Measurements from ENCODE around the gene MAGI3.

Gene MAGI3

DNA sequence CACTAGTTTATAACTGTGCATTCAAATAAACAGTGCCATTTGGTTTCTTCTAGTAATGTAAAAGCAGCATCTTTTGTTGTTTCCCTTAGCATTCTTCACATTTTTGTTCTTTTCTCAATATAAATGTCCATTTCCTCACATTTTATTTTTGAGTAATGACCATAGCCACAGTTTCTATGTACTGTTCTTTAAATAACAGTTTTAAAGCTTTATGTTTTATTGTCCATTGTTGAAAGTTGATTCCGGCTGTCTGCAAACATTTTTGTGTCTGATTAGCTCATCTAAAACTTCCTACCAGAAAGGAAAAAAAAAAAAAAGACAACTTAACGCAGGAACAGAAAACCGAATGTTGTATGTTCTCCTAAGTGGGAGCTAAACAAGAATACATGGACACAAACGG lies 139.7 kb downstream of the MAGI3 start:
- DNase-seq: no peak
- Histone ChIP-seq H3K4me1 (ENCODE audit: control insufficient read depth, low read depth, low read length) (peaks cover 2% of the 10 kb centered on the region), H3K27ac (ENCODE audit: low read depth, low read length) (no peak overlapping the region), H4K8ac (ENCODE audit: low read depth, low read length) (no peak overlapping the region), H3K9ac (ENCODE audit: low read length) (no peak overlapping the region), H3K36me3 (ENCODE audit: control insufficient read depth, insufficient read depth, low read length) (no peaks in the 10 kb centered on the region), H4K5ac (ENCODE audit: low read length) (no peak overlapping the region), H3K79me2 (ENCODE audit: control insufficient read depth, insufficient read depth, low read length) (no peaks in the 10 kb centered on the region), H2BK15ac (replicated peaks; ENCODE audit: low read depth) (no peak overlapping the region), H3K18ac (ENCODE audit: low read length) (no peak overlapping the region), H2BK120ac (ENCODE audit: low read depth, low read length) (no peak overlapping the region), H2AK5ac (ENCODE audit: low read length) (no peak overlapping the region), H3K4me3 (ENCODE audit: low read length) (no peak overlapping the region), H3K4me2 (ENCODE audit: low read length) (no peak overlapping the region), H2BK5ac (ENCODE audit: low read length) (no peak overlapping the region), H3K23ac (ENCODE audit: low read length) (no peak overlapping the region), H3K79me1 (ENCODE audit: low read length) (no peaks in the 10 kb centered on the region), H3K27me3 (ENCODE audit: insufficient read depth, low read length, poor library complexity) (no peaks in the 10 kb centered on the region), H3K56ac (ENCODE audit: low read length) (no peak overlapping the region), H3K4ac (ENCODE audit: low read depth, low read length) (no peak overlapping the region)
- WGBS (ENCODE audit: extremely low coverage, insufficient coverage, low lambda C conversion rate): no CpG with 5 or more reads among the region's 4 CpGs

DNA sequence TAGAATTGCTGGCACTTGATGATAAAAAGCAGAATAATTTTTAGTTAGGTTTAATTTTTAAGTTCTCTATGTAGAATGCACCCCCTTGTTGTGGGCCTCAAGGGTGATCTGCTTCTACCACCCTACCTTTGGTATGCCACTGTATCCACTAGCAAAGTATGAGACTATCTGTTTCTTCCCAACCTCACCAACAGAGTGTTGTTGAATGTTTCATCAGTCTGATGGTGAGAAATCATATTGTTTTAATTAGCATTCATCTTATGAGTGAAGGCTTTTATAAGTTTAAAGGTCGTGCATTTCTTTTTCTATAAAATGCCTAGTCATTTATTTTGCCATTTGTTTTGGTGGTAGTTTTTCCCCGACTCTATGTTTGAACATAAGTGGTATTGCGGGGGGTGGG lies 141.0 kb downstream of the MAGI3 start:
- Histone ChIP-seq H3K4ac (ENCODE audit: low read depth, low read length) (no peak overlapping the region), H3K56ac (ENCODE audit: low read length) (no peak overlapping the region), H2BK5ac (ENCODE audit: low read length) (no peak overlapping the region), H3K9ac (ENCODE audit: low read length) (no peak overlapping the region), H4K8ac (ENCODE audit: low read depth, low read length) (no peak overlapping the region), H3K4me2 (ENCODE audit: low read length) (no peak overlapping the region), H3K79me2 (ENCODE audit: control insufficient read depth, insufficient read depth, low read length) (no peaks in the 10 kb centered on the region), H3K18ac (ENCODE audit: low read length) (no peak overlapping the region), H3K27me3 (ENCODE audit: insufficient read depth, low read length, poor library complexity) (no peaks in the 10 kb centered on the region), H4K5ac (ENCODE audit: low read length) (no peak overlapping the region), H2BK120ac (ENCODE audit: low read depth, low read length) (no peak overlapping the region), H2BK15ac (replicated peaks; ENCODE audit: low read depth) (no peak overlapping the region), H3K4me1 (ENCODE audit: control insufficient read depth, low read depth, low read length) (peaks cover 2% of the 10 kb centered on the region), H2AK5ac (ENCODE audit: low read length) (no peak overlapping the region), H3K4me3 (ENCODE audit: low read length) (no peak overlapping the region), H3K36me3 (ENCODE audit: control insufficient read depth, insufficient read depth, low read length) (no peaks in the 10 kb centered on the region), H3K79me1 (ENCODE audit: low read length) (no peaks in the 10 kb centered on the region), H3K23ac (ENCODE audit: low read length) (no peak overlapping the region), H3K27ac (ENCODE audit: low read depth, low read length) (no peak overlapping the region)
- no CpG with 5 or more reads among the region's 3 CpGs for WGBS (ENCODE audit: extremely low coverage, insufficient coverage, low lambda C conversion rate)
- no peak for DNase-seq

GRCh38 chr1:113533061-113533460 lies 142.7 kb downstream of the MAGI3 start:
- no peak overlapping the region for H3K56ac ChIP-seq (ENCODE audit: low read length)
- H2AK5ac ChIP-seq (ENCODE audit: low read length): no peak overlapping the region
- H3K79me1 ChIP-seq (ENCODE audit: low read length): peaks cover 3% of the 10 kb centered on the region
- no peak overlapping the region for H2BK120ac ChIP-seq (ENCODE audit: low read depth, low read length)
- no peak overlapping the region for H3K18ac ChIP-seq (ENCODE audit: low read length)
- no peak overlapping the region for H2BK5ac ChIP-seq (ENCODE audit: low read length)
- H4K5ac ChIP-seq (ENCODE audit: low read length): no peak overlapping the region
- H3K4me2 ChIP-seq (ENCODE audit: low read length): no peak overlapping the region
- H3K23ac ChIP-seq (ENCODE audit: low read length): no peak overlapping the region
- WGBS (ENCODE audit: extremely low coverage, insufficient coverage, low lambda C conversion rate): no CpG with 5 or more reads among the region's 3 CpGs
- no peak overlapping the region for H3K9ac ChIP-seq (ENCODE audit: low read length)
- H3K27ac ChIP-seq (ENCODE audit: low read depth, low read length): no peak overlapping the region
- no peaks in the 10 kb centered on the region for H3K79me2 ChIP-seq (ENCODE audit: control insufficient read depth, insufficient read depth, low read length)
- no peaks in the 10 kb centered on the region for H3K36me3 ChIP-seq (ENCODE audit: control insufficient read depth, insufficient read depth, low read length)
- H4K8ac ChIP-seq (ENCODE audit: low read depth, low read length): no peak overlapping the region
- no peak overlapping the region for H3K4ac ChIP-seq (ENCODE audit: low read depth, low read length)
- no peaks in the 10 kb centered on the region for H3K27me3 ChIP-seq (ENCODE audit: insufficient read depth, low read length, poor library complexity)
- no peak for DNase-seq
- H3K4me1 ChIP-seq (ENCODE audit: control insufficient read depth, low read depth, low read length): peaks cover 2% of the 10 kb centered on the region
- no peak overlapping the region for H3K4me3 ChIP-seq (ENCODE audit: low read length)
- H2BK15ac ChIP-seq (replicated peaks; ENCODE audit: low read depth): no peak overlapping the region

DNA sequence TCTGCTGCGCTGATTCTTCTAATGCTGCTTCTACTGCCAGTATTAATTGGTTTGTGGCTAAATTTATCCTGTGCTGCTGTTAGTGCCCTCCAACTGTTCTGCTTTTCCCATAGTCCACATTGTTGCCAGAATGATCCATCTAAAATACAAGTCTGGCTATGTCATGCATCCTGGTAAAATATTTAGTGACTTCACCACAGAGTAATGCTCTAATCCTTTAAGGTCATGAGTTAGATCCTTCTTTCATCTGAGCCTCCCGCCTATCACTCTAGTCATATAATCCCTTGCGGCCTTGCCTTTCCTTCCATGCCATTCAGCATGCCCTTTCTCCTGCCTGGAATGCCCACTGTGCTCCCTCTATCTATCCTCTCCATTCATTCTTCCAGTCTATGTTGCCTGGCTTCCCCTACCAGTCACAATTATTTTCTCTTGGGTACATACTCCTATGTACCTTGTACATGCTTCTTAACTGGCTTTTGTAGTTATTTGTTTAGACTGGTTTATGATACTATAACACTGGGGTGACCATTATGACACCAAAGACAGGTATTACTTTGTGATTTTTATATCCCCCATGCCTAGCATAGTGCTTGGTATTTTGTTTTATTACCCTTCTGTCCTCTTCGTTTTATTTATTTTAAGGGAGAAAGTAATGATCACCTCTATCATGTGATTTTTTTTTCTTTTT lies 144.0 kb downstream of the MAGI3 start:
- Histone ChIP-seq H3K4ac (ENCODE audit: low read depth, low read length) (no peak overlapping the region), H2AK5ac (ENCODE audit: low read length) (no peak overlapping the region), H3K23ac (ENCODE audit: low read length) (no peak overlapping the region), H3K56ac (ENCODE audit: low read length) (no peak overlapping the region), H2BK5ac (ENCODE audit: low read length) (no peak overlapping the region), H2BK120ac (ENCODE audit: low read depth, low read length) (no peak overlapping the region), H3K27me3 (ENCODE audit: insufficient read depth, low read length, poor library complexity) (no peaks in the 10 kb centered on the region), H4K5ac (ENCODE audit: low read length) (no peak overlapping the region), H4K8ac (ENCODE audit: low read depth, low read length) (no peak overlapping the region), H3K9ac (ENCODE audit: low read length) (no peak overlapping the region), H3K27ac (ENCODE audit: low read depth, low read length) (no peak overlapping the region), H3K79me2 (ENCODE audit: control insufficient read depth, insufficient read depth, low read length) (no peaks in the 10 kb centered on the region), H3K4me2 (ENCODE audit: low read length) (no peak overlapping the region), H3K4me1 (ENCODE audit: control insufficient read depth, low read depth, low read length) (peaks cover 2% of the 10 kb centered on the region), H3K36me3 (ENCODE audit: control insufficient read depth, insufficient read depth, low read length) (no peaks in the 10 kb centered on the region), H3K79me1 (ENCODE audit: low read length) (peaks cover 3% of the 10 kb centered on the region), H3K18ac (ENCODE audit: low read length) (no peak overlapping the region), H3K4me3 (ENCODE audit: low read length) (no peak overlapping the region), H2BK15ac (replicated peaks; ENCODE audit: low read depth) (no peak overlapping the region)
- WGBS (ENCODE audit: extremely low coverage, insufficient coverage, low lambda C conversion rate): no CpG with 5 or more reads among the region's 4 CpGs
- peak; percentile 71 for DNase-seq

DNA sequence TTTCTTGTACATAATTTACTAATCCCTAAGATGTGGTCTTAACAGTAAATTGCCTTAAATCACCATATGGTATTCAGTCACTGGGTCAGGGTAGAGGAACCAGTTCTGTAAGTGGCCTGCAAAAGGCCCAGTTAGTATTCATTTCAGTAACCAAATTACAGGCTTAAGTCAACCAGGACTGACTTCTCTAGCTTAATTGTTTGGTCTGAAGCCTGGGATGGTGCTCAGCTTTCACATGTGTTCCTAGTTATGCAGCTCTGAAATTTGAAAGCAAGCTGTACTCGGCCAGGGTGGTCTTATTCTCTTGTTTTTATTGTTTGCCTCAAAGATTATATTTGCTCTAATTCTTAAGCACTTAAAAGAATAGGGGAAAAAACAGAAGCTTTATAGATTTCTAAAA lies 144.6 kb downstream of the MAGI3 start:
- Histone ChIP-seq H3K4me2 (ENCODE audit: low read length) (no peak overlapping the region), H3K4ac (ENCODE audit: low read depth, low read length) (no peak overlapping the region), H3K79me2 (ENCODE audit: control insufficient read depth, insufficient read depth, low read length) (no peaks in the 10 kb centered on the region), H3K36me3 (ENCODE audit: control insufficient read depth, insufficient read depth, low read length) (no peaks in the 10 kb centered on the region), H3K9ac (ENCODE audit: low read length) (no peak overlapping the region), H3K27ac (ENCODE audit: low read depth, low read length) (no peak overlapping the region), H3K23ac (ENCODE audit: low read length) (no peak overlapping the region), H2AK5ac (ENCODE audit: low read length) (no peak overlapping the region), H3K56ac (ENCODE audit: low read length) (no peak overlapping the region), H2BK5ac (ENCODE audit: low read length) (no peak overlapping the region), H3K18ac (ENCODE audit: low read length) (no peak overlapping the region), H3K4me3 (ENCODE audit: low read length) (no peak overlapping the region), H4K8ac (ENCODE audit: low read depth, low read length) (no peak overlapping the region), H2BK15ac (replicated peaks; ENCODE audit: low read depth) (no peak overlapping the region), H3K79me1 (ENCODE audit: low read length) (peaks cover 3% of the 10 kb centered on the region), H2BK120ac (ENCODE audit: low read depth, low read length) (no peak overlapping the region), H3K27me3 (ENCODE audit: insufficient read depth, low read length, poor library complexity) (no peaks in the 10 kb centered on the region), H4K5ac (ENCODE audit: low read length) (no peak overlapping the region), H3K4me1 (ENCODE audit: control insufficient read depth, low read depth, low read length) (peaks cover 2% of the 10 kb centered on the region)
- no CpG with 5 or more reads among the region's 1 CpG for WGBS (ENCODE audit: extremely low coverage, insufficient coverage, low lambda C conversion rate)
- peak; percentile 4 for DNase-seq

DNA sequence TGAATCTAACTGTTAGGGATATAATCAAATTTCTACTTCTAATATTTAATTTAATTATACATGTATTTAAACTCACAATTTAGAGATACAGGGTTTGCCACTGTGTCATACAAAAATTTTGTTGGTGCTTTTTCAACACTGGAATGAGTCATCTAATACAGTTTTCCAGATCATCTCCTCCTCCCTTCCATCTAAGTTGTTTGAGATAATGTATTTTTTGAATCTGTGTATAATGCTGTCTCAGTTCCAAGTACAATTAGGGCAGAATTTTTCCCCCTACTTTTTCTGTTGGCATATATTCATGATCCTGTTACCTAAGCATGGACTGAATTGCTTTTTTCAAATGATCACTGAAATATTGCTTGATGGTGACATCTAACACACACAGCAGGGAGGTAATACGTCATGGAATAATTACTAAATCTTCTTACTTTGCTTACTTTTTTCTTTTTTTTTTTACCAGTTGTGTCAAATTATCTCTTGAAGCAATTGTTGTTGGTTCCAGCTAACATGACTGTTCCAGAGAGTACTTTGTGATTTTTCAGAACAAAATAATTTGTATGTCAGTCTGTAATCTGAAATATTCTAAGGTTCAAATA lies 146.0 kb downstream of the MAGI3 start:
- peaks cover 6% of the 10 kb centered on the region for H3K79me1 ChIP-seq (ENCODE audit: low read length)
- H2AK5ac ChIP-seq (ENCODE audit: low read length): no peak overlapping the region
- no peak overlapping the region for H2BK120ac ChIP-seq (ENCODE audit: low read depth, low read length)
- no peak overlapping the region for H2BK5ac ChIP-seq (ENCODE audit: low read length)
- H3K36me3 ChIP-seq (ENCODE audit: control insufficient read depth, insufficient read depth, low read length): no peaks in the 10 kb centered on the region
- WGBS (ENCODE audit: extremely low coverage, insufficient coverage, low lambda C conversion rate): no CpG with 5 or more reads among the region's 1 CpG
- H4K5ac ChIP-seq (ENCODE audit: low read length): no peak overlapping the region
- no peak overlapping the region for H2BK15ac ChIP-seq (replicated peaks; ENCODE audit: low read depth)
- peaks cover 2% of the 10 kb centered on the region for H3K4me1 ChIP-seq (ENCODE audit: control insufficient read depth, low read depth, low read length)
- H3K18ac ChIP-seq (ENCODE audit: low read length): no peak overlapping the region
- no peak overlapping the region for H3K4ac ChIP-seq (ENCODE audit: low read depth, low read length)
- no peaks in the 10 kb centered on the region for H3K79me2 ChIP-seq (ENCODE audit: control insufficient read depth, insufficient read depth, low read length)
- no peaks in the 10 kb centered on the region for H3K27me3 ChIP-seq (ENCODE audit: insufficient read depth, low read length, poor library complexity)
- H3K27ac ChIP-seq (ENCODE audit: low read depth, low read length): no peak overlapping the region
- no peak for DNase-seq
- H3K4me2 ChIP-seq (ENCODE audit: low read length): no peak overlapping the region
- no peak overlapping the region for H3K4me3 ChIP-seq (ENCODE audit: low read length)
- H3K9ac ChIP-seq (ENCODE audit: low read length): no peak overlapping the region
- H3K56ac ChIP-seq (ENCODE audit: low read length): no peak overlapping the region
- H3K23ac ChIP-seq (ENCODE audit: low read length): no peak overlapping the region
- no peak overlapping the region for H4K8ac ChIP-seq (ENCODE audit: low read depth, low read length)

Data from mesendoderm (in vitro differentiated cells).